Ovary (tissue), 3 donors: ENCODE data around the gene TAF3.

Experiments used
- CTCF ChIP-seq, 3 donors: fragments of 450-650 bp in 2 of 3; fragments of 200-600 bp in 1 of 3; IDR thresholded peaks; one replicate each; pipeline versions ENCODE4 v1.5.1 to v1.8.0; 2016 to 2022; ENCODE audit warnings: antibody characterized with exemption in 3 of 3, mild to moderate bottlenecking in 1 of 3
- EP300 ChIP-seq: sonication (generic); formaldehyde crosslinking; IDR thresholded peaks from one replicate; pipeline ENCODE4 v1.6.1; 2017; ENCODE audit warnings: antibody characterized with exemption
- donor health status: DM: no; HTN: no; CAD: no.

- TF ChIP-seq CTCF (IDR thresholded peaks at IDR 0.05), result no peak
- no peak for TF ChIP-seq EP300
Observed at GRCh38 chr10:7866176-7866575, 47.9 kb downstream of the TAF3 start.
